Uterus (tissue), 4 donors: ENCODE measurements around the gene LEKR1. TPM values are rescaled to one million over a fixed set of nuclear protein-coding genes. Genes with fewer than 3 reads are reported as not detected.

Experiments
- DNase-seq, 2 donors: peaks; one replicate each; pipeline ENCODE4 v3.0.0-alpha.2; 2019 to 2020
- H3K27ac ChIP-seq, 2 donors: fragments of 200-600 bp; sonication (generic); 1 replicate in 1 of 2; 2 replicates in 1 of 2; pipeline ENCODE4 v1.5.1; 2016 to 2018
- H3K27me3 ChIP-seq, 2 donors: fragments of 200-600 bp; sonication (generic); one replicate each; pipeline ENCODE4 v1.5.1; 2018 to 2019; ENCODE audit warnings: control low read depth in 1 of 2
- H3K36me3 ChIP-seq, 2 donors: fragments of 200-600 bp; sonication (generic); one replicate each; pipeline ENCODE4 v1.5.1; 2019; ENCODE audit warnings: control low read depth in 1 of 2
- H3K4me1 ChIP-seq, 2 donors: fragments of 200-600 bp; sonication (generic); one replicate each; pipeline ENCODE4 v1.5.1; 2018 to 2019; ENCODE audit warnings: control low read depth in 1 of 2
- H3K4me3 ChIP-seq, 2 donors: fragments of 200-600 bp; sonication (generic); 1 replicate in 1 of 2; 2 replicates in 1 of 2; pipeline ENCODE4 v1.5.1; 2018 to 2019; ENCODE audit warnings: mild to moderate bottlenecking in 1 of 2
- H3K9me3 ChIP-seq, 2 donors: fragments of 200-600 bp; sonication (generic); one replicate each; pipeline ENCODE4 v1.5.1; 2019; ENCODE audit warnings: control low read depth in 1 of 2
- CTCF ChIP-seq, 4 experiments: fragments of 200-600 bp in 2 of 4; fragments of 450-650 bp in 2 of 4; sonication (generic) in 2 of 4; IDR thresholded peaks; one replicate each; pipeline ENCODE4 v1.5.1; 2016 to 2019; ENCODE audit warnings: antibody characterized with exemption in 4 of 4, mild to moderate bottlenecking in 2 of 4, moderate library complexity in 1 of 4
- POLR2A ChIP-seq, 2 donors: fragments of 450-650 bp; IDR thresholded peaks; one replicate each; pipeline ENCODE4 v1.6.1; 2016; ENCODE audit warnings: antibody characterized with exemption in 2 of 2, mild to moderate bottlenecking in 1 of 2, moderate library complexity in 1 of 2
- intact Hi-C: fragments of 100-400 bp; cut with DNase I; formaldehyde crosslinking; loops from one replicate; pipeline ENCODE4 v1.15.1; 2023; ENCODE audit warnings: low total_unique reads
- total RNA-seq, 4 donors: library from RNA; depleted of rRNA in 3 of 4; stranded (reverse); fragments of >200 nt in 3 of 4; gene quantifications; one replicate each; pipeline versions ENCODE4 v1.1.0 to v1.2.4, GENCODE V29; 2014 to 2023
- donor health status: DM: yes; HTN: yes; CAD: no.

The LEKR1 gene
- total RNA-seq, 4 donors from 2014 or later = 0.26 to 4.8 (median 2.8) TPM; not detected in 1

- no peak overlapping the region for H3K27ac ChIP-seq
- intact Hi-C loops = no loop called here
- H3K9me3 ChIP-seq = no peaks in the 10 kb centered on the region
- H3K4me3 ChIP-seq = no peak overlapping the region
- TF ChIP-seq POLR2A (IDR thresholded peaks at IDR 0.05) = no peak
- no peak for DNase-seq
- H3K4me1 ChIP-seq = no peaks in the 10 kb centered on the region
- H3K36me3 ChIP-seq = no peaks in the 10 kb centered on the region
- no peaks in the 10 kb centered on the region for H3K27me3 ChIP-seq
Observed at GRCh38 chr3:157059661-157060060, 233.5 kb downstream of the LEKR1 start.

GRCh38 chr3:157061265-157061664, 235.1 kb downstream of the LEKR1 start:
- Histone ChIP-seq H3K4me3 (no peak overlapping the region), H3K27me3 (no peaks in the 10 kb centered on the region), H3K9me3 (no peaks in the 10 kb centered on the region), H3K4me1 (no peaks in the 10 kb centered on the region), H3K36me3 (no peaks in the 10 kb centered on the region), H3K27ac (no peak overlapping the region)
- TF ChIP-seq CTCF (IDR thresholded peaks at IDR 0.05) (no peak), POLR2A (IDR thresholded peaks at IDR 0.05) (no peak)
- intact Hi-C loops = no loop called here
- DNase-seq = no peak

GRCh38 chr3:157063469-157063868, 237.3 kb downstream of the LEKR1 start:
- H3K9me3 ChIP-seq = no peaks in the 10 kb centered on the region
- H3K4me3 ChIP-seq = no peak overlapping the region
- no peak for DNase-seq
- H3K27me3 ChIP-seq = no peaks in the 10 kb centered on the region
- intact Hi-C loops = no loop called here
- no peak for TF ChIP-seq POLR2A (IDR thresholded peaks at IDR 0.05)
- TF ChIP-seq CTCF (IDR thresholded peaks at IDR 0.05) = no peak
- no peaks in the 10 kb centered on the region for H3K36me3 ChIP-seq
- no peak overlapping the region for H3K27ac ChIP-seq
- H3K4me1 ChIP-seq = no peaks in the 10 kb centered on the region

- intact Hi-C loops = no loop called here
- no peaks in the 10 kb centered on the region for H3K4me1 ChIP-seq
- H3K4me3 ChIP-seq = no peak overlapping the region
- no peak overlapping the region for H3K27ac ChIP-seq
- TF ChIP-seq CTCF (IDR thresholded peaks at IDR 0.05) (no peak), POLR2A (IDR thresholded peaks at IDR 0.05) (no peak)
- no peaks in the 10 kb centered on the region for H3K9me3 ChIP-seq
- no peak for DNase-seq
- H3K27me3 ChIP-seq = no peaks in the 10 kb centered on the region
- no peaks in the 10 kb centered on the region for H3K36me3 ChIP-seq
Observed at GRCh38 chr3:157063926-157064325, 237.8 kb downstream of the LEKR1 start.

GRCh38 chr3:157064402-157064801, 238.2 kb downstream of the LEKR1 start:
- Histone ChIP-seq H3K36me3 (no peaks in the 10 kb centered on the region), H3K27ac (no peak overlapping the region), H3K27me3 (no peaks in the 10 kb centered on the region), H3K4me1 (no peaks in the 10 kb centered on the region), H3K4me3 (no peak overlapping the region), H3K9me3 (no peaks in the 10 kb centered on the region)
- no peak for DNase-seq
- intact Hi-C loops = no loop called here
- no peak for TF ChIP-seq POLR2A (IDR thresholded peaks at IDR 0.05)
- no peak for TF ChIP-seq CTCF (IDR thresholded peaks at IDR 0.05)

GRCh38 chr3:157065201-157065600, 239.0 kb downstream of the LEKR1 start:
- H3K4me1 ChIP-seq = no peaks in the 10 kb centered on the region
- intact Hi-C loops = no loop called here
- H3K27ac ChIP-seq = no peak overlapping the region
- no peaks in the 10 kb centered on the region for H3K27me3 ChIP-seq
- no peaks in the 10 kb centered on the region for H3K36me3 ChIP-seq
- no peak for DNase-seq
- no peak overlapping the region for H3K4me3 ChIP-seq
- H3K9me3 ChIP-seq = no peaks in the 10 kb centered on the region
- TF ChIP-seq POLR2A (IDR thresholded peaks at IDR 0.05) (no peak), CTCF (IDR thresholded peaks at IDR 0.05) (no peak)
